Daoy (cell line): Measurements from ENCODE around the gene CHD1L. TPM values are rescaled to one million over a fixed set of nuclear protein-coding genes. Genes with fewer than 3 reads are reported as not detected.

ENCODE experiments used
- total RNA-seq: library from RNA; depleted of rRNA; stranded (reverse); fragments of >200 nt; shearing (Covaris generic); gene quantifications from 2 replicates; pipeline ENCODE4 v1.2.3, GENCODE V29; 2014; rRNA removed

The CHD1L gene
- total RNA-seq, 1 experiment from 2014 or later: 45.5 TPM

Other genes starting within 250 kb of the CHD1L start
- 12.9 and 15.9 TPM in 2 replicates for gene PRKAB2, start 70.2 kb upstream of the CHD1L start, total RNA-seq
- gene FMO5, start 17.3 kb upstream of the CHD1L start, total RNA-seq: 1.7 TPM in 1 of 2 replicates, not detected in the other